Breast epithelium (tissue), 4 donors: ENCODE results near the gene EGLN3. TPM values are rescaled to one million over a fixed set of nuclear protein-coding genes. Genes with fewer than 3 reads are reported as not detected.

Source experiments
- DNase-seq, 2 donors: peaks; one replicate each; pipeline ENCODE4 v3.0.0-alpha.2; 2019; ENCODE audit warnings: low spot score in 2 of 2
- H3K27ac ChIP-seq, 2 donors: fragments of 200-600 bp; sonication (generic) in 1 of 2; one replicate each; pipeline ENCODE4 v1.5.1; 2016 to 2019; ENCODE audit warnings: mild to moderate bottlenecking in 1 of 2
- H3K27me3 ChIP-seq, 2 donors: fragments of 200-600 bp; sonication (generic) in 1 of 2; one replicate each; pipeline versions ENCODE4 v1.5.1 to v1.6.0; 2017 to 2019; ENCODE audit warnings: control low read depth in 1 of 2, mild to moderate bottlenecking in 1 of 2
- H3K36me3 ChIP-seq: fragments of 200-600 bp; one replicate; pipeline ENCODE4 v1.5.1; 2019
- H3K4me1 ChIP-seq, 2 donors: fragments of 200-600 bp; sonication (generic); one replicate each; pipeline ENCODE4 v1.5.1; 2016 to 2019; ENCODE audit warnings: control low read depth in 1 of 2
- H3K4me3 ChIP-seq, 3 donors: fragments of 200-600 bp; sonication (generic); 1 replicate in 2 of 3; 2 replicates in 1 of 3; pipeline ENCODE4 v1.5.1; 2016 to 2019; ENCODE audit warnings: mild to moderate bottlenecking in 3 of 3, moderate library complexity in 2 of 3
- H3K9me3 ChIP-seq, 2 donors: fragments of 200-600 bp; sonication (generic) in 1 of 2; one replicate each; pipeline ENCODE4 v1.5.1; 2016 to 2019; ENCODE audit warnings: control low read depth in 1 of 2
- CTCF ChIP-seq, 3 donors: fragments of 450-650 bp; IDR thresholded peaks; one replicate each; pipeline ENCODE4 v1.5.1; 2016 to 2017; ENCODE audit warnings: antibody characterized with exemption in 3 of 3, mild to moderate bottlenecking in 3 of 3, moderate library complexity in 3 of 3
- POLR2A ChIP-seq: fragments of 450-650 bp; IDR thresholded peaks from one replicate; pipeline ENCODE4 v1.6.1; 2016; ENCODE audit warnings: antibody characterized with exemption, mild to moderate bottlenecking, moderate library complexity
- POLR2AphosphoS5 ChIP-seq, 3 donors: sonication (generic); formaldehyde crosslinking; IDR thresholded peaks; one replicate each; pipeline ENCODE4 v1.6.1; 2017; ENCODE audit warnings: antibody characterized with exemption in 3 of 3
- intact Hi-C: fragments of 100-400 bp; cut with DNase I; formaldehyde crosslinking; loops from one replicate; pipeline ENCODE4 v1.15.1; 2023; ENCODE audit warnings: low total_unique reads
- total RNA-seq, 3 donors: library from RNA; depleted of rRNA; stranded (reverse); fragments of >200 nt; gene quantifications; one replicate each; pipeline ENCODE4 v1.1.0, GENCODE V29; 2016

The EGLN3 gene
- total RNA-seq, 3 donors from 2014 or later: 3.2 to 16.4 (median 13.9) TPM

- no peak overlapping the region for H3K4me3 ChIP-seq
- H3K36me3 ChIP-seq: no peaks in the 10 kb centered on the region
- no peaks in the 10 kb centered on the region for H3K4me1 ChIP-seq
- no peak for DNase-seq
- no peaks in the 10 kb centered on the region for H3K27me3 ChIP-seq
- H3K27ac ChIP-seq: no peak overlapping the region
- H3K9me3 ChIP-seq: no peaks in the 10 kb centered on the region
- TF ChIP-seq POLR2AphosphoS5 (IDR thresholded peaks at IDR 0.05): no peak
- TF ChIP-seq CTCF (IDR thresholded peaks at IDR 0.05): no peak
- no peak for TF ChIP-seq POLR2A
- intact Hi-C loops: no loop called here
These were observed 52.9 kb downstream of the EGLN3 start for GRCh38 chr14:33897878-33898535.

- Histone ChIP-seq H3K27ac (no peak overlapping the region), H3K9me3 (no peaks in the 10 kb centered on the region), H3K27me3 (no peaks in the 10 kb centered on the region), H3K4me3 (no peak overlapping the region), H3K36me3 (no peaks in the 10 kb centered on the region), H3K4me1 (no peaks in the 10 kb centered on the region)
- intact Hi-C loops: no loop called here
- TF ChIP-seq POLR2A (no peak), POLR2AphosphoS5 (IDR thresholded peaks at IDR 0.05) (no peak), CTCF (IDR thresholded peaks at IDR 0.05) (no peak)
- DNase-seq: no peak
These were observed 53.5 kb downstream of the EGLN3 start for GRCh38 chr14:33897382-33897781.

GRCh38 chr14:33894339-33894738 is 56.5 kb downstream of the EGLN3 start:
- Histone ChIP-seq H3K27ac (no peak overlapping the region), H3K9me3 (no peaks in the 10 kb centered on the region), H3K36me3 (no peaks in the 10 kb centered on the region), H3K27me3 (no peaks in the 10 kb centered on the region), H3K4me3 (no peak overlapping the region), H3K4me1 (no peaks in the 10 kb centered on the region)
- no peak for TF ChIP-seq POLR2AphosphoS5 (IDR thresholded peaks at IDR 0.05)
- no peak for DNase-seq
- intact Hi-C loops: no loop called here

- Histone ChIP-seq H3K27me3 (no peaks in the 10 kb centered on the region), H3K36me3 (no peaks in the 10 kb centered on the region), H3K4me3 (no peak overlapping the region), H3K4me1 (no peaks in the 10 kb centered on the region), H3K27ac (no peak overlapping the region), H3K9me3 (no peaks in the 10 kb centered on the region)
- TF ChIP-seq CTCF (IDR thresholded peaks at IDR 0.05) (no peak), POLR2AphosphoS5 (IDR thresholded peaks at IDR 0.05) (no peak), POLR2A (no peak)
- intact Hi-C loops: no loop called here
- no peak for DNase-seq
These were observed 59.2 kb downstream of the EGLN3 start for GRCh38 chr14:33891700-33892099.

GRCh38 chr14:33884916-33885315 is 66.0 kb downstream of the EGLN3 start:
- no peaks in the 10 kb centered on the region for H3K4me1 ChIP-seq
- DNase-seq: no peak
- H3K27ac ChIP-seq: no peak overlapping the region
- no peak overlapping the region for H3K4me3 ChIP-seq
- H3K9me3 ChIP-seq: peaks cover 0 to 5% of the 10 kb centered on the region in 2 donors
- TF ChIP-seq POLR2AphosphoS5 (IDR thresholded peaks at IDR 0.05) (no peak), POLR2A (no peak), CTCF (IDR thresholded peaks at IDR 0.05) (no peak)
- intact Hi-C loops: no loop called here
- H3K27me3 ChIP-seq: no peaks in the 10 kb centered on the region
- no peaks in the 10 kb centered on the region for H3K36me3 ChIP-seq
